ENCODE data around the gene LRRC51.

DNA sequence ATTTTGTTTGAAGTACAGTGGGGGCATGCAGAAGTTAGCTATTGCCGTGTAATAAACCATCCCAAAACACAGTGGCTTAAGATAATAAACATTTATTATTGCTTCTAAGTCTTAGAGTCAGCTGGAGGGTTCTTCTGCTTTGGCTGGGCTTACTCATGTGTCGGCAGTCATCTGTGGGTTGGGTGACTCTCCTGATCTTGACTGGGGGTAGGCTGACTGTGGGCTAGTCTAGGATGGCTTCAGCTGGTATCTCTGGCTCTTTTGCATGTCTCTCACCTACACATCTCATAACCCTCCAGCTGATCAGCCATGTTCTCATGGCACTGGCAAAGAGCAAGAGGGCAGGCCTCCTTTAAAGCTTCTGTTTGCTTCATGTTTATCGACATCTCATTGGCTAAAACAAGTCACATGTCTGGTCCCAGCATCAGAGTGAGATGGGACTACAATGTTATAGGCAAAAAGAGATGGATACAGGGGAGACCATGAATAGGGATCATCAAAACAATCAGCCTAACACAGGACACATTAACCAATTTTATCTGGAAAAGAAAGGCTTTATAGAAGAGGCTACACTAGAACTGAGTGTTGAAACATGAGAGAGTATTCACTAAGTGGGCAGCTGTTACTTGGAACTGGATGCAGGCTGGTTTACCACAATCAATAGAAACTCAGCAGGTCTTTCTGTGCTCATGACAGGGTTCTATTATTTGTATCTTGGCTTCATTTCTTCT lies 5.1 kb downstream of the LRRC51 start:
- TF ChIP-seq, protein P1, sequence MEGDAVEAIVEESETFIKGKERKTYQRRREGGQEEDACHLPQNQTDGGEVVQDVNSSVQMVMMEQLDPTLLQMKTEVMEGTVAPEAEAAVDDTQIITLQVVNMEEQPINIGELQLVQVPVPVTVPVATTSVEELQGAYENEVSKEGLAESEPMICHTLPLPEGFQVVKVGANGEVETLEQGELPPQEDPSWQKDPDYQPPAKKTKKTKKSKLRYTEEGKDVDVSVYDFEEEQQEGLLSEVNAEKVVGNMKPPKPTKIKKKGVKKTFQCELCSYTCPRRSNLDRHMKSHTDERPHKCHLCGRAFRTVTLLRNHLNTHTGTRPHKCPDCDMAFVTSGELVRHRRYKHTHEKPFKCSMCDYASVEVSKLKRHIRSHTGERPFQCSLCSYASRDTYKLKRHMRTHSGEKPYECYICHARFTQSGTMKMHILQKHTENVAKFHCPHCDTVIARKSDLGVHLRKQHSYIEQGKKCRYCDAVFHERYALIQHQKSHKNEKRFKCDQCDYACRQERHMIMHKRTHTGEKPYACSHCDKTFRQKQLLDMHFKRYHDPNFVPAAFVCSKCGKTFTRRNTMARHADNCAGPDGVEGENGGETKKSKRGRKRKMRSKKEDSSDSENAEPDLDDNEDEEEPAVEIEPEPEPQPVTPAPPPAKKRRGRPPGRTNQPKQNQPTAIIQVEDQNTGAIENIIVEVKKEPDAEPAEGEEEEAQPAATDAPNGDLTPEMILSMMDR (IDR thresholded peaks at IDR 0.05; ENCODE audit: insufficient read depth, low read length, poor library complexity, severe bottlenecking): no peak
- TF ChIP-seq EZH2phosphoT487 (conservative IDR thresholded peaks at IDR 0.05; ENCODE audit: low read length): no peak

All from SU-DHL-6 (cell line).